ENCODE results near the gene RP2.

Gene RP2

GRCh38 chrX:46927718-46928117 is 90.9 kb downstream of the RP2 start:
- DNase-seq: no peak

DNA sequence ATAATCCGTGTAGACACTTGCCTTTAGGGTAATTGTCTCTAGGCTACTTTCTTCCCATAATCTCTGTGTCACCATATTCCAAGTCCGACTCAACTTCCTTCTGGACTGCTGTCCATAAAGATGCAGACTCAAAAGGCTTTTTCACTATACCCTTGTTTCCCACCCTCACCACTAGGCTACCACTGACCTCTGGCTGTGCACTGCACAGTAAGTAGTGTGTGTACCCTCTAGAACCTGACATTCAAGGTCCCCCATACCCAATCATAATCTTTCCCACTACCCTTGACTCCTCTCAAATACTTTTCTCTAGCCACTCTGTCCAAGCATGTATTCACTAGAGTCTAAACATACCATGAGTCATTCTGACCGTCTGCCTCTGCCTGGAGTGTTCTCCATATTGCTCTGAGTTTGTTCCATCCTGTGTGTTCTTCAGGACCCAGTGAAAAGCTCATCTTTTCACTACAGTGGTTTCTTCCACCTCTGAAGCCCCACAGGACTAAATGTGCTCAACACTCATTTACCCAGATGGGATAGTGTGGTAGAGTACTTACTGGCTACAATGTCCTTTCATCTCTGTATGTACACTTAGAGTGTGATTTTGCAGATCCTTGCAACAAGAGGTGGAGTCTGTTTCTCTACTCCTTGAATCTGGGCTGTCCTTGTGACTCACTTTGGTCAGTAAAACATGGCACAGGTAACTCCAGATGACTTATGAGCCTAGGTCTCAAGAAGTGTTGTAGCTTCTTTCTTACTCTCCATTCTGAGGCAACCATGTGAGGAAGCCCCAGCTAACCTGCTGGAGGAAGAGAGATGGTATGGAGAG is 92.8 kb downstream of the RP2 start:
- no peak for DNase-seq

Measured in NCI-H1092 treated with DMSO at 0.1 percent for 48 hours (cell line).